H9 (cell line): ENCODE data around the gene CCDC180. TPM values are rescaled to one million over a fixed set of nuclear protein-coding genes. Genes with fewer than 3 reads are reported as not detected.

Source experiments
- DNase-seq: peaks from one replicate; pipeline ENCODE4 v3.0.0-alpha.2; 2017
- H2AFZ ChIP-seq: one replicate; pipeline ENCODE4 v1.6.1; 2013; ENCODE audit warnings: mild to moderate bottlenecking, low read length, control low read depth, moderate library complexity
- H2AK5ac ChIP-seq: 2 replicates; pipeline ENCODE4 v1.6.1; 2013; ENCODE audit warnings: low read length, control low read depth, mixed read lengths; ENCODE audit not compliant: insufficient read length
- H2BK120ac ChIP-seq: one replicate; pipeline ENCODE4 v1.6.1; 2013; ENCODE audit warnings: low read depth, mild to moderate bottlenecking, low read length, control low read depth, inconsistent platforms; ENCODE audit not compliant: poor library complexity, severe bottlenecking
- H2BK12ac ChIP-seq: 2 replicates; pipeline ENCODE4 v1.6.1; 2013; ENCODE audit warnings: low read length, control low read depth, mixed read lengths, low read depth; ENCODE audit not compliant: insufficient read length
- H2BK15ac ChIP-seq: 2 replicates; pipeline ENCODE4 v1.6.1; 2013; ENCODE audit warnings: low read depth, low read length, control low read depth
- H2BK20ac ChIP-seq: one replicate; pipeline ENCODE4 v1.6.1; 2013; ENCODE audit warnings: low read depth, mild to moderate bottlenecking, low read length, control low read depth, inconsistent platforms; ENCODE audit not compliant: poor library complexity, severe bottlenecking
- H2BK5ac ChIP-seq: 2 replicates; pipeline ENCODE4 v1.6.1; 2013; ENCODE audit warnings: low read length, control low read depth, mixed read lengths; ENCODE audit not compliant: insufficient read length
- H3K14ac ChIP-seq: 2 replicates; pipeline ENCODE4 v1.6.1; 2013; ENCODE audit warnings: low read length, control low read depth; ENCODE audit not compliant: insufficient read depth
- H3K18ac ChIP-seq: 2 replicates; pipeline ENCODE4 v1.6.1; 2013; ENCODE audit warnings: low read depth, mild to moderate bottlenecking, mixed read lengths, low read length, control low read depth; ENCODE audit not compliant: insufficient read length
- H3K23ac ChIP-seq: 2 replicates; pipeline ENCODE4 v1.6.1; 2013; ENCODE audit warnings: low read length, control low read depth, mixed read lengths, low read depth; ENCODE audit not compliant: insufficient read length
- H3K23me2 ChIP-seq: 2 replicates; pipeline ENCODE4 v1.6.1; 2013; ENCODE audit warnings: low read depth, mild to moderate bottlenecking, mixed read lengths, low read length, control low read depth; ENCODE audit not compliant: insufficient read length, poor library complexity, severe bottlenecking
- H3K27ac ChIP-seq: 2 replicates; pipeline ENCODE4 v1.5.1; 2013; ENCODE audit warnings: low read length, control low read depth, mixed read lengths, low read depth; ENCODE audit not compliant: insufficient read length
- H3K27me3 ChIP-seq: 2 replicates; pipeline ENCODE4 v1.6.1; 2013; ENCODE audit warnings: low read length, control low read depth, inconsistent platforms; ENCODE audit not compliant: insufficient read depth
- H3K4ac ChIP-seq: 2 replicates; pipeline ENCODE4 v1.6.1; 2013; ENCODE audit warnings: low read depth, mild to moderate bottlenecking, control low read depth, inconsistent platforms, low read length, moderate library complexity
- H3K4me1 ChIP-seq: 2 replicates; pipeline ENCODE4 v1.6.1; 2013; ENCODE audit warnings: low read length, control low read depth, inconsistent platforms; ENCODE audit not compliant: insufficient read depth
- H3K4me2 ChIP-seq: 2 replicates; pipeline ENCODE4 v1.6.1; 2013; ENCODE audit warnings: low read length, control low read depth, mixed read lengths; ENCODE audit not compliant: insufficient read length, insufficient read depth
- H3K56ac ChIP-seq: 2 replicates; pipeline ENCODE4 v1.6.1; 2013; ENCODE audit warnings: low read depth, mild to moderate bottlenecking, mixed read lengths, low read length, control low read depth; ENCODE audit not compliant: insufficient read length
- H3K79me1 ChIP-seq: 2 replicates; pipeline ENCODE4 v1.6.1; 2013; ENCODE audit warnings: low read depth, mild to moderate bottlenecking, moderate library complexity, low read length, control low read depth, inconsistent platforms; ENCODE audit not compliant: insufficient read depth, poor library complexity, severe bottlenecking
- H3K79me2 ChIP-seq: 2 replicates; pipeline ENCODE4 v1.6.1; 2013; ENCODE audit warnings: low read length, control low read depth, inconsistent platforms; ENCODE audit not compliant: insufficient read depth
- H3K9ac ChIP-seq: 2 replicates; pipeline ENCODE4 v1.6.1; 2013; ENCODE audit warnings: low read length, control low read depth, mixed read lengths; ENCODE audit not compliant: insufficient read length; ENCODE audit errors: extremely low read depth
- H3K9me3 ChIP-seq: one replicate; pipeline ENCODE4 v1.6.1; 2013; ENCODE audit warnings: low read depth, low read length, inconsistent platforms; ENCODE audit not compliant: control insufficient read depth
- H3T11ph ChIP-seq: one replicate; pipeline ENCODE4 v1.6.1; 2013; ENCODE audit warnings: mild to moderate bottlenecking, low read length, control low read depth, inconsistent platforms
- H4K20me1 ChIP-seq: one replicate; pipeline ENCODE4 v1.6.1; 2013; ENCODE audit not compliant: control insufficient read depth, insufficient read length, insufficient read depth
- H4K5ac ChIP-seq: 2 replicates; pipeline ENCODE4 v1.6.1; 2013; ENCODE audit warnings: low read depth, mild to moderate bottlenecking, mixed read lengths, low read length, control low read depth; ENCODE audit not compliant: insufficient read length
- H4K8ac ChIP-seq: replicated peaks from 2 replicates; pipeline ENCODE4 v1.6.1; 2013; ENCODE audit warnings: low read length, control low read depth, mixed read lengths, low read depth; ENCODE audit not compliant: insufficient read length
- H4K91ac ChIP-seq: 2 replicates; pipeline ENCODE4 v1.6.1; 2013; ENCODE audit warnings: low read depth, mild to moderate bottlenecking, moderate library complexity, mixed read lengths, low read length, control low read depth; ENCODE audit not compliant: insufficient read length
- H3K27ac Mint-ChIP-seq, 3 experiments: 2 replicates in 2 of 3; 3 replicates in 1 of 3; pipeline ENCODE4 v1.8.0; 2020 to 2021; ENCODE audit warnings: mixed read lengths in 3 of 3, mild to moderate bottlenecking in 1 of 3, moderate library complexity in 1 of 3
- H3K27me3 Mint-ChIP-seq: 2 replicates; pipeline ENCODE4 v1.8.0; 2021; ENCODE audit warnings: low read depth, mild to moderate bottlenecking, moderate library complexity, mixed read lengths
- H3K36me3 Mint-ChIP-seq, 3 experiments: 2 replicates in 2 of 3; 3 replicates in 1 of 3; pipeline ENCODE4 v1.8.0; 2020 to 2021; ENCODE audit warnings: low read depth in 3 of 3, mixed read lengths in 3 of 3; ENCODE audit not compliant: insufficient read depth in 1 of 3
- H3K4me1 Mint-ChIP-seq, 2 experiments: 2 replicates each; pipeline ENCODE4 v1.8.0; 2020; ENCODE audit warnings: mixed read lengths in 2 of 2
- H3K4me3 Mint-ChIP-seq, 2 experiments: 2 replicates in 1 of 2; 3 replicates in 1 of 2; pipeline ENCODE4 v1.8.0; 2020 to 2021; ENCODE audit warnings: mild to moderate bottlenecking in 2 of 2, mixed read lengths in 2 of 2, moderate library complexity in 1 of 2
- H3K9me3 Mint-ChIP-seq, 2 experiments: 2 replicates in 1 of 2; 3 replicates in 1 of 2; pipeline ENCODE4 v1.8.0; 2020; ENCODE audit warnings: mild to moderate bottlenecking in 2 of 2, mixed read lengths in 2 of 2, moderate library complexity in 1 of 2
- WGBS: extraction: QIAGEN DNeasy Blood & Tissue Kit; methylation state at CpG from one replicate; pipeline ENCODE4 v1.1.7; 2013; ENCODE audit warnings: missing lambda C conversion rate, low lambda C conversion rate, mixed read lengths; ENCODE audit not compliant: insufficient read length; ENCODE audit errors: extremely low coverage; 5-methylcytosine and 5-hydroxymethylcytosine counted together
- total RNA-seq: library from RNA; stranded (reverse); gene quantifications from 2 replicates; pipeline ENCODE4 v1.2.1, GENCODE V29; 2021
- TF ChIP-seq, protein P1 (sequence below): fragments of 200-600 bp; sonication (generic); conservative IDR thresholded peaks from 3 replicates; pipeline ENCODE4 v1.8.0; 2021; ENCODE audit warnings: antibody characterized with exemption, mild to moderate bottlenecking

CCDC180 gene
- total RNA-seq, 1 experiment from 2014 or later, result 5.9 TPM

DNA sequence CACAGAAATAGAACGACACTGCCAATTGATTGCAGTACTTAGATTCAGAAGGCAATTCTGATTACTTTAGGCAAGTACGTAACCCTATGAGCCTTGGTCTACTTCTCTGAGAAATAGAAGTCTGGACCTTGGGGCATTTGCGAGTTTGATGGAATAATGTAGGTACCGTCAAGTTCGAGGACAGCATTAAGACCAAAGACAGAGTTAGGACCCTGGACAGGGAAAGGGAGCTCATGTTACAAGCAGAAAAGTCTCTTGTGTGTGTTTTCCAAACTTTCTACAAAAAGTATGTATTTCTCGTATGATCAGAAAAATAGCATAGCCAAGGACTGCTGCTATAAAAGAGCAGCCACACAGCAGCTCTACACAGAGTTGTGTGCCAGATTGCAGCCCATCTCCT, 20.1 kb downstream of the CCDC180 start:
- no CpG with 5 or more reads among the region's 6 CpGs for WGBS
- TF ChIP-seq, protein P1, sequence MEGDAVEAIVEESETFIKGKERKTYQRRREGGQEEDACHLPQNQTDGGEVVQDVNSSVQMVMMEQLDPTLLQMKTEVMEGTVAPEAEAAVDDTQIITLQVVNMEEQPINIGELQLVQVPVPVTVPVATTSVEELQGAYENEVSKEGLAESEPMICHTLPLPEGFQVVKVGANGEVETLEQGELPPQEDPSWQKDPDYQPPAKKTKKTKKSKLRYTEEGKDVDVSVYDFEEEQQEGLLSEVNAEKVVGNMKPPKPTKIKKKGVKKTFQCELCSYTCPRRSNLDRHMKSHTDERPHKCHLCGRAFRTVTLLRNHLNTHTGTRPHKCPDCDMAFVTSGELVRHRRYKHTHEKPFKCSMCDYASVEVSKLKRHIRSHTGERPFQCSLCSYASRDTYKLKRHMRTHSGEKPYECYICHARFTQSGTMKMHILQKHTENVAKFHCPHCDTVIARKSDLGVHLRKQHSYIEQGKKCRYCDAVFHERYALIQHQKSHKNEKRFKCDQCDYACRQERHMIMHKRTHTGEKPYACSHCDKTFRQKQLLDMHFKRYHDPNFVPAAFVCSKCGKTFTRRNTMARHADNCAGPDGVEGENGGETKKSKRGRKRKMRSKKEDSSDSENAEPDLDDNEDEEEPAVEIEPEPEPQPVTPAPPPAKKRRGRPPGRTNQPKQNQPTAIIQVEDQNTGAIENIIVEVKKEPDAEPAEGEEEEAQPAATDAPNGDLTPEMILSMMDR, result no peak
- H3K4me1 ChIP-seq, result no peaks in the 10 kb centered on the region
- H3K56ac ChIP-seq, result no peak overlapping the region
- H2BK5ac ChIP-seq, result no peak overlapping the region
- H2BK15ac ChIP-seq, result no peak overlapping the region
- no peak overlapping the region for H2AK5ac ChIP-seq
- no peaks in the 10 kb centered on the region for H3K23me2 ChIP-seq
- no peak overlapping the region for H3K27ac Mint-ChIP-seq
- no peaks in the 10 kb centered on the region; the same call in 1 of the 2 replicates for H3K27me3 Mint-ChIP-seq
- H4K20me1 ChIP-seq, result no peaks in the 10 kb centered on the region
- no peak overlapping the region for H3K14ac ChIP-seq
- no peaks in the 10 kb centered on the region for H3K27me3 ChIP-seq
- H2BK12ac ChIP-seq, result no peak overlapping the region
- H2BK120ac ChIP-seq, result no peak overlapping the region
- H3K36me3 Mint-ChIP-seq, result peaks cover 7 to 26% (median 24%) of the 10 kb centered on the region in 3 experiments
- H3K23ac ChIP-seq, result no peak overlapping the region
- H3K27ac ChIP-seq, result no peak overlapping the region
- no peak overlapping the region for H2BK20ac ChIP-seq
- no peak overlapping the region for H3K4me3 Mint-ChIP-seq
- DNase-seq, result no peak
- H4K8ac ChIP-seq, result no peak overlapping the region
- H3K9me3 ChIP-seq, result no peaks in the 10 kb centered on the region
- H3K9ac ChIP-seq, result no peak overlapping the region
- no peak overlapping the region for H2AFZ ChIP-seq
- no peak overlapping the region for H4K91ac ChIP-seq
- H3K18ac ChIP-seq, result no peak overlapping the region
- H3K4me1 Mint-ChIP-seq, result no peaks in the 10 kb centered on the region
- H3K79me1 ChIP-seq, result no peaks in the 10 kb centered on the region
- H3K4me2 ChIP-seq, result no peak overlapping the region
- 0 out of 5 replicates have a peak, but pooled peaks cover 0 to 2% of the 10 kb centered on the region in 2 experiments for H3K9me3 Mint-ChIP-seq
- no peak overlapping the region for H3T11ph ChIP-seq
- H4K5ac ChIP-seq, result no peak overlapping the region
- H3K79me2 ChIP-seq, result no peaks in the 10 kb centered on the region
- H3K4ac ChIP-seq, result no peak overlapping the region
